ENCODE results near the gene YEATS4. TPM values are rescaled to one million over a fixed set of nuclear protein-coding genes. Genes with fewer than 3 reads are reported as not detected.

Gene YEATS4
- total RNA-seq, 4 donors from 2014 or later, result 12.5 to 34.6 (median 25.8) TPM

GRCh38 chr12:69330475-69331473 lies 28.8 kb upstream of the YEATS4 start:
- intact Hi-C loops (cut with DNase I; ENCODE audit: low total_unique reads), result no loop called here
- Histone ChIP-seq H3K27me3 (peaks cover 0 to 14% (median 0%) of the 10 kb centered on the region in 3 donors), H3K4me3 (peak overlapping the region; percentile 43 to 54 (median 49)), H3K4me1 (peaks cover 8% of the 10 kb centered on the region in 2 donors), H3K36me3 (no peaks in the 10 kb centered on the region), H3K27ac (no peak overlapping the region), H3K9me3 (no peaks in the 10 kb centered on the region)
- no peak for DNase-seq
- ATAC-seq, result no peak
- TF ChIP-seq, protein P1, sequence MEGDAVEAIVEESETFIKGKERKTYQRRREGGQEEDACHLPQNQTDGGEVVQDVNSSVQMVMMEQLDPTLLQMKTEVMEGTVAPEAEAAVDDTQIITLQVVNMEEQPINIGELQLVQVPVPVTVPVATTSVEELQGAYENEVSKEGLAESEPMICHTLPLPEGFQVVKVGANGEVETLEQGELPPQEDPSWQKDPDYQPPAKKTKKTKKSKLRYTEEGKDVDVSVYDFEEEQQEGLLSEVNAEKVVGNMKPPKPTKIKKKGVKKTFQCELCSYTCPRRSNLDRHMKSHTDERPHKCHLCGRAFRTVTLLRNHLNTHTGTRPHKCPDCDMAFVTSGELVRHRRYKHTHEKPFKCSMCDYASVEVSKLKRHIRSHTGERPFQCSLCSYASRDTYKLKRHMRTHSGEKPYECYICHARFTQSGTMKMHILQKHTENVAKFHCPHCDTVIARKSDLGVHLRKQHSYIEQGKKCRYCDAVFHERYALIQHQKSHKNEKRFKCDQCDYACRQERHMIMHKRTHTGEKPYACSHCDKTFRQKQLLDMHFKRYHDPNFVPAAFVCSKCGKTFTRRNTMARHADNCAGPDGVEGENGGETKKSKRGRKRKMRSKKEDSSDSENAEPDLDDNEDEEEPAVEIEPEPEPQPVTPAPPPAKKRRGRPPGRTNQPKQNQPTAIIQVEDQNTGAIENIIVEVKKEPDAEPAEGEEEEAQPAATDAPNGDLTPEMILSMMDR (IDR thresholded peaks at IDR 0.05 in 4 of 5, conservative IDR thresholded peaks at IDR 0.05 in 1 of 5), result no peak
- TF ChIP-seq POLR2A (IDR thresholded peaks at IDR 0.05), result no peak
- in situ Hi-C loops (cut with MboI; ENCODE audit: low sequenced_read_pairs in 4 of 4), result no loop called here

GRCh38 chr12:69331519-69331908 lies 28.0 kb upstream of the YEATS4 start:
- Histone ChIP-seq H3K27ac (no peak overlapping the region), H3K9me3 (no peaks in the 10 kb centered on the region), H3K4me3 (peak overlapping the region; percentile 43 to 54 (median 49)), H3K36me3 (no peaks in the 10 kb centered on the region), H3K4me1 (peaks cover 8% of the 10 kb centered on the region in 2 donors), H3K27me3 (peaks cover 0 to 12% (median 0%) of the 10 kb centered on the region in 3 donors)
- intact Hi-C loops (cut with DNase I; ENCODE audit: low total_unique reads) (no loop called here), in situ Hi-C loops (cut with MboI; ENCODE audit: low sequenced_read_pairs in 4 of 4) (no loop called here)
- TF ChIP-seq, protein P1 (IDR thresholded peaks at IDR 0.05 in 4 of 5, conservative IDR thresholded peaks at IDR 0.05 in 1 of 5), result no peak
- TF ChIP-seq POLR2A (IDR thresholded peaks at IDR 0.05), result no peak
- ATAC-seq, result no peak
- DNase-seq, result no peak

DNA sequence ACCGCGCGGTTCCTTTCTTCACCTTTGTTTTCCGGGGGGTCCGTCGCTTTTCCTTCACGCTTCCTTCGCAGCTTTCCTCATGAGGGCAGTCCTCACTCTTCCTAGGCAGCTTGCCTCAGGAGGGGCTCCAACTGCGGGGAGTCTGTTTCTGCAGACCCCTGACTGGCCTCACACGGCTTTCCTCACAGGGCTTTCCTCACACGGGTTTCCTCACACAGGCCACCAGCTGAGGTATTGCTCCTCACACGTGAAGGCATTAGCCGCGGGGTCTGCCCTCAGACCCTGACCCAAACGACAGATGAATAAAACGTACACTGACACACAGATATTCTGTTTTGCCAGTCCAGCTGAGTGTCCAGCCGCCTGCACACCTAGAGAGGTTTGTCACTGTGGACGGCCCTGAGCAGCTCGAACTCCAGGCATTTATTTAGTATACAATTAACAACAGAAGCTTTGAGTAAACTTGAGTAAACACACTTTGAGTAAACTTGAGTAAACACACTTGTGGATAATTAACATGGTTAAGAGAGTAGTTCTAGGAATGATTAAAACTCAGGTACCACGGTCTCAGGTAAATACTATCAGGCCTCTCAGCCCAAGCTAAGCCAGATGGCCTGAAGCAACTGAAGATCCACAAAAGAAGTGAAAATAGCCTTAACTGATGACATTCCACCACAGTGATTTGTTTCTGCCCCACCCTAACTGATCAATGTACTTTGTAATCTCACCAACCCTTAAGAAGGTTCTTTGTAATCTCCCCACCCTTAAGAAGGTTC lies 27.4 kb upstream of the YEATS4 start:
- H3K9me3 ChIP-seq, result no peaks in the 10 kb centered on the region
- intact Hi-C loops (cut with DNase I; ENCODE audit: low total_unique reads) (no loop called here), in situ Hi-C loops (cut with MboI; ENCODE audit: low sequenced_read_pairs in 4 of 4) (no loop called here)
- TF ChIP-seq POLR2A (IDR thresholded peaks at IDR 0.05), result no peak
- TF ChIP-seq, protein P1 (IDR thresholded peaks at IDR 0.05 in 4 of 5, conservative IDR thresholded peaks at IDR 0.05 in 1 of 5), result no peak
- H3K27ac ChIP-seq, result no peak overlapping the region
- H3K36me3 ChIP-seq, result no peaks in the 10 kb centered on the region
- peaks cover 0 to 11% (median 0%) of the 10 kb centered on the region in 3 donors for H3K27me3 ChIP-seq
- DNase-seq, result no peak
- ATAC-seq, result no peak
- no peak overlapping the region for H3K4me3 ChIP-seq
- peaks cover 8% of the 10 kb centered on the region in 2 donors for H3K4me1 ChIP-seq

GRCh38 chr12:69332815-69333358 lies 26.7 kb upstream of the YEATS4 start:
- peaks cover 8% of the 10 kb centered on the region in 2 donors for H3K4me1 ChIP-seq

More at GRCh38 chr12:69332815-69333358, 26.7 kb upstream of the YEATS4 start:
- no peak overlapping the region for H3K4me3 ChIP-seq
- intact Hi-C loops (cut with DNase I; ENCODE audit: low total_unique reads), result no loop called here
- H3K9me3 ChIP-seq, result no peaks in the 10 kb centered on the region
- in situ Hi-C loops (cut with MboI; ENCODE audit: low sequenced_read_pairs in 4 of 4), result no loop called here
- H3K27ac ChIP-seq, result no peak overlapping the region
- ATAC-seq (no peak), DNase-seq (no peak)
- H3K36me3 ChIP-seq, result no peaks in the 10 kb centered on the region
- TF ChIP-seq, protein P1 (IDR thresholded peaks at IDR 0.05 in 4 of 5, conservative IDR thresholded peaks at IDR 0.05 in 1 of 5), result no peak
- TF ChIP-seq POLR2A (IDR thresholded peaks at IDR 0.05), result no peak
- peaks cover 0 to 11% (median 0%) of the 10 kb centered on the region in 3 donors for H3K27me3 ChIP-seq
